ENCODE data around the gene TTLL1.

DNA sequence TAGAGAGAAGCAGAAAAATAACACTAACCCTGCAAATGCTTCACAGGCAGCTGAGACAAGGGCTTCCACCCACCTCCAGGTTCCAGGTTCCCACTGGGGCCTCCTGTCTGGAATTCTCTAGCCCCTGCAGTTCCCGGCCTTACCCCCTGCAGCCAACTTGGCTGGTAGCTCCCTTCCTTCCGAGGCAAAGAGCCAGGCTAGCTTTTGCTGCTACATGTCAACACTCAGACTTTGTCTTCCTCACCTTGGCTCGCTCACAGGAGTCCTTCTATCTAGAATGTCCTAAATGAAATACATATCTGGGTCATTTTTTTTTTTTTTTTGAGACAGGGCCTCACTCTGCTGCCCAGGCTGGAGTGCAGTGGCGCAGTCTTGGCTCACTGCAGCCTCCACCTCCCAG lies 9.9 kb upstream of the TTLL1 start:
- TF ChIP-seq, protein P1, sequence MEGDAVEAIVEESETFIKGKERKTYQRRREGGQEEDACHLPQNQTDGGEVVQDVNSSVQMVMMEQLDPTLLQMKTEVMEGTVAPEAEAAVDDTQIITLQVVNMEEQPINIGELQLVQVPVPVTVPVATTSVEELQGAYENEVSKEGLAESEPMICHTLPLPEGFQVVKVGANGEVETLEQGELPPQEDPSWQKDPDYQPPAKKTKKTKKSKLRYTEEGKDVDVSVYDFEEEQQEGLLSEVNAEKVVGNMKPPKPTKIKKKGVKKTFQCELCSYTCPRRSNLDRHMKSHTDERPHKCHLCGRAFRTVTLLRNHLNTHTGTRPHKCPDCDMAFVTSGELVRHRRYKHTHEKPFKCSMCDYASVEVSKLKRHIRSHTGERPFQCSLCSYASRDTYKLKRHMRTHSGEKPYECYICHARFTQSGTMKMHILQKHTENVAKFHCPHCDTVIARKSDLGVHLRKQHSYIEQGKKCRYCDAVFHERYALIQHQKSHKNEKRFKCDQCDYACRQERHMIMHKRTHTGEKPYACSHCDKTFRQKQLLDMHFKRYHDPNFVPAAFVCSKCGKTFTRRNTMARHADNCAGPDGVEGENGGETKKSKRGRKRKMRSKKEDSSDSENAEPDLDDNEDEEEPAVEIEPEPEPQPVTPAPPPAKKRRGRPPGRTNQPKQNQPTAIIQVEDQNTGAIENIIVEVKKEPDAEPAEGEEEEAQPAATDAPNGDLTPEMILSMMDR (optimal IDR thresholded peaks at IDR 0.05 in 1 of 3, IDR thresholded peaks at IDR 0.05 in 1 of 3, conservative IDR thresholded peaks at IDR 0.05 in 1 of 3; ENCODE audit: extremely low read depth in 1 of 3, insufficient read depth in 2 of 3, low read length in 3 of 3) = no peak
- no peak for TF ChIP-seq EZH2 (IDR thresholded peaks at IDR 0.05; ENCODE audit: low read length)
